ENCODE data around the gene MICAL2.

- TF ChIP-seq CTCF (IDR thresholded peaks at IDR 0.05; ENCODE audit: control extremely low read depth in 1 of 3, insufficient read depth in 1 of 3, low read depth in 1 of 3, low read length in 3 of 3) (no peak), YY1 (IDR thresholded peaks at IDR 0.05; ENCODE audit: low read depth, low read length) (no peak), EZH2 (IDR thresholded peaks at IDR 0.05; ENCODE audit: low read depth, low read length, severe bottlenecking) (no peak), POLR2AphosphoS5 (IDR thresholded peaks at IDR 0.05; ENCODE audit: low read depth, low read length) (no peak), POLR2A (IDR thresholded peaks at IDR 0.05; ENCODE audit: control extremely low read depth in 1 of 2, low read depth in 2 of 2, low read length in 2 of 2) (no peak), CBX5 (IDR thresholded peaks at IDR 0.05; ENCODE audit: low read depth, low read length) (no peak), FOSL1 (IDR thresholded peaks at IDR 0.05; ENCODE audit: insufficient read depth, low read depth, low read length) (no peak), SUZ12 (IDR thresholded peaks at IDR 0.05; ENCODE audit: low read length) (no peak), BCL11A (IDR thresholded peaks at IDR 0.05; ENCODE audit: low read depth in 2 of 2, low read length in 2 of 2) (no peak), RFX5 (IDR thresholded peaks at IDR 0.05; ENCODE audit: borderline replicate concordance, low read depth, low read length) (no peak)
- TF ChIP-seq, protein P1, sequence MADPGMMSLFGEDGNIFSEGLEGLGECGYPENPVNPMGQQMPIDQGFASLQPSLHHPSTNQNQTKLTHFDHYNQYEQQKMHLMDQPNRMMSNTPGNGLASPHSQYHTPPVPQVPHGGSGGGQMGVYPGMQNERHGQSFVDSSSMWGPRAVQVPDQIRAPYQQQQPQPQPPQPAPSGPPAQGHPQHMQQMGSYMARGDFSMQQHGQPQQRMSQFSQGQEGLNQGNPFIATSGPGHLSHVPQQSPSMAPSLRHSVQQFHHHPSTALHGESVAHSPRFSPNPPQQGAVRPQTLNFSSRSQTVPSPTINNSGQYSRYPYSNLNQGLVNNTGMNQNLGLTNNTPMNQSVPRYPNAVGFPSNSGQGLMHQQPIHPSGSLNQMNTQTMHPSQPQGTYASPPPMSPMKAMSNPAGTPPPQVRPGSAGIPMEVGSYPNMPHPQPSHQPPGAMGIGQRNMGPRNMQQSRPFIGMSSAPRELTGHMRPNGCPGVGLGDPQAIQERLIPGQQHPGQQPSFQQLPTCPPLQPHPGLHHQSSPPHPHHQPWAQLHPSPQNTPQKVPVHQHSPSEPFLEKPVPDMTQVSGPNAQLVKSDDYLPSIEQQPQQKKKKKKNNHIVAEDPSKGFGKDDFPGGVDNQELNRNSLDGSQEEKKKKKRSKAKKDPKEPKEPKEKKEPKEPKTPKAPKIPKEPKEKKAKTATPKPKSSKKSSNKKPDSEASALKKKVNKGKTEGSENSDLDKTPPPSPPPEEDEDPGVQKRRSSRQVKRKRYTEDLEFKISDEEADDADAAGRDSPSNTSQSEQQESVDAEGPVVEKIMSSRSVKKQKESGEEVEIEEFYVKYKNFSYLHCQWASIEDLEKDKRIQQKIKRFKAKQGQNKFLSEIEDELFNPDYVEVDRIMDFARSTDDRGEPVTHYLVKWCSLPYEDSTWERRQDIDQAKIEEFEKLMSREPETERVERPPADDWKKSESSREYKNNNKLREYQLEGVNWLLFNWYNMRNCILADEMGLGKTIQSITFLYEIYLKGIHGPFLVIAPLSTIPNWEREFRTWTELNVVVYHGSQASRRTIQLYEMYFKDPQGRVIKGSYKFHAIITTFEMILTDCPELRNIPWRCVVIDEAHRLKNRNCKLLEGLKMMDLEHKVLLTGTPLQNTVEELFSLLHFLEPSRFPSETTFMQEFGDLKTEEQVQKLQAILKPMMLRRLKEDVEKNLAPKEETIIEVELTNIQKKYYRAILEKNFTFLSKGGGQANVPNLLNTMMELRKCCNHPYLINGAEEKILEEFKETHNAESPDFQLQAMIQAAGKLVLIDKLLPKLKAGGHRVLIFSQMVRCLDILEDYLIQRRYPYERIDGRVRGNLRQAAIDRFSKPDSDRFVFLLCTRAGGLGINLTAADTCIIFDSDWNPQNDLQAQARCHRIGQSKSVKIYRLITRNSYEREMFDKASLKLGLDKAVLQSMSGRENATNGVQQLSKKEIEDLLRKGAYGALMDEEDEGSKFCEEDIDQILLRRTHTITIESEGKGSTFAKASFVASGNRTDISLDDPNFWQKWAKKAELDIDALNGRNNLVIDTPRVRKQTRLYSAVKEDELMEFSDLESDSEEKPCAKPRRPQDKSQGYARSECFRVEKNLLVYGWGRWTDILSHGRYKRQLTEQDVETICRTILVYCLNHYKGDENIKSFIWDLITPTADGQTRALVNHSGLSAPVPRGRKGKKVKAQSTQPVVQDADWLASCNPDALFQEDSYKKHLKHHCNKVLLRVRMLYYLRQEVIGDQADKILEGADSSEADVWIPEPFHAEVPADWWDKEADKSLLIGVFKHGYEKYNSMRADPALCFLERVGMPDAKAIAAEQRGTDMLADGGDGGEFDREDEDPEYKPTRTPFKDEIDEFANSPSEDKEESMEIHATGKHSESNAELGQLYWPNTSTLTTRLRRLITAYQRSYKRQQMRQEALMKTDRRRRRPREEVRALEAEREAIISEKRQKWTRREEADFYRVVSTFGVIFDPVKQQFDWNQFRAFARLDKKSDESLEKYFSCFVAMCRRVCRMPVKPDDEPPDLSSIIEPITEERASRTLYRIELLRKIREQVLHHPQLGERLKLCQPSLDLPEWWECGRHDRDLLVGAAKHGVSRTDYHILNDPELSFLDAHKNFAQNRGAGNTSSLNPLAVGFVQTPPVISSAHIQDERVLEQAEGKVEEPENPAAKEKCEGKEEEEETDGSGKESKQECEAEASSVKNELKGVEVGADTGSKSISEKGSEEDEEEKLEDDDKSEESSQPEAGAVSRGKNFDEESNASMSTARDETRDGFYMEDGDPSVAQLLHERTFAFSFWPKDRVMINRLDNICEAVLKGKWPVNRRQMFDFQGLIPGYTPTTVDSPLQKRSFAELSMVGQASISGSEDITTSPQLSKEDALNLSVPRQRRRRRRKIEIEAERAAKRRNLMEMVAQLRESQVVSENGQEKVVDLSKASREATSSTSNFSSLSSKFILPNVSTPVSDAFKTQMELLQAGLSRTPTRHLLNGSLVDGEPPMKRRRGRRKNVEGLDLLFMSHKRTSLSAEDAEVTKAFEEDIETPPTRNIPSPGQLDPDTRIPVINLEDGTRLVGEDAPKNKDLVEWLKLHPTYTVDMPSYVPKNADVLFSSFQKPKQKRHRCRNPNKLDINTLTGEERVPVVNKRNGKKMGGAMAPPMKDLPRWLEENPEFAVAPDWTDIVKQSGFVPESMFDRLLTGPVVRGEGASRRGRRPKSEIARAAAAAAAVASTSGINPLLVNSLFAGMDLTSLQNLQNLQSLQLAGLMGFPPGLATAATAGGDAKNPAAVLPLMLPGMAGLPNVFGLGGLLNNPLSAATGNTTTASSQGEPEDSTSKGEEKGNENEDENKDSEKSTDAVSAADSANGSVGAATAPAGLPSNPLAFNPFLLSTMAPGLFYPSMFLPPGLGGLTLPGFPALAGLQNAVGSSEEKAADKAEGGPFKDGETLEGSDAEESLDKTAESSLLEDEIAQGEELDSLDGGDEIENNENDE (IDR thresholded peaks at IDR 0.05; ENCODE audit: insufficient replicate concordance, low read length): no peak
These were observed 56.9 kb downstream of the MICAL2 start for GRCh38 chr11:12167061-12168000.

All from H1 (cell line).